Measurements from ENCODE around the gene LRP1-AS.

LRP1-AS gene

GRCh38 chr12:57119294-57120085, 27.9 kb downstream of the LRP1-AS start:
- no peak for DNase-seq (ENCODE audit: low spot score)

GRCh38 chr12:57118711-57119271, 28.6 kb downstream of the LRP1-AS start:
- DNase-seq (ENCODE audit: low spot score) = no peak

- no peak for DNase-seq (ENCODE audit: low spot score)
These were observed 30.7 kb downstream of the LRP1-AS start for GRCh38 chr12:57116580-57117281.

DNA sequence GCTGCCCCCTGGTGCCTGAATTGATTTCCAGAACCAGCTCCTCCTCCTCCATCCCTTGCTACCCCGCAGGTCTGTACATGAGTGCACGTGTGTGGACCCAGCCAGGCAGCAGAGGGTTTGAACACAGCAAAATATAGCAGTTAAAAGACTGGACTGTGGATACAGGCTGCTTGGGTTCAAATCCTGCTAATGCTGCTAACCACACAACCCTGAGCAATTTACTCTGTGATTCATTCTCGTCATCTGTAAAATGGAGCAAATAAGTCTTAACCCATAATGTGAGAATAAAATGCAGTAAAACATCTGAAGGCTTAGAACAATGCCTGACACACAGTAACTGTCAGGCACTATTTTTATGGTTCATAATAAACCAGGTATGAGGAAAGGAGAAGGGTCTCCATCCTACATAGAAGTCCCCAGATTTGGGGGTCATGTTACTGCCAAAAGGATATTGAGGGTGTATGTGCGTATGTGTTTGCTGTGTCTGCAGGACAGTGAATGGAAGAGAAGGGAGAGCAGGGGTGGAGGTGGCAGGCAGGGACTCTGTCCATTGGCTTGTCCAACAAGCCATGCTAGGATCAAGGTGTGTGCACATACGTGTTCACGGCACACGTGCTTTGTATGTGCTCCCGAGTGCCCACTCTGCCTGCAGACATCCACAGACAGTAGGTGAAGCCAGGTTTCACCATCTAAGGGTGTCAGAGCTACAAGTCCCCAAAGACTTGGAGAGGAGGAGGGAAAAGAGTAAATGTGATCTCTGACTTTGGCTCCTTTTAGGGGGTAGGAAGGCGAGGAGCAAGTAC, 34.7 kb downstream of the LRP1-AS start:
- no peak for DNase-seq (ENCODE audit: low spot score)

DNA sequence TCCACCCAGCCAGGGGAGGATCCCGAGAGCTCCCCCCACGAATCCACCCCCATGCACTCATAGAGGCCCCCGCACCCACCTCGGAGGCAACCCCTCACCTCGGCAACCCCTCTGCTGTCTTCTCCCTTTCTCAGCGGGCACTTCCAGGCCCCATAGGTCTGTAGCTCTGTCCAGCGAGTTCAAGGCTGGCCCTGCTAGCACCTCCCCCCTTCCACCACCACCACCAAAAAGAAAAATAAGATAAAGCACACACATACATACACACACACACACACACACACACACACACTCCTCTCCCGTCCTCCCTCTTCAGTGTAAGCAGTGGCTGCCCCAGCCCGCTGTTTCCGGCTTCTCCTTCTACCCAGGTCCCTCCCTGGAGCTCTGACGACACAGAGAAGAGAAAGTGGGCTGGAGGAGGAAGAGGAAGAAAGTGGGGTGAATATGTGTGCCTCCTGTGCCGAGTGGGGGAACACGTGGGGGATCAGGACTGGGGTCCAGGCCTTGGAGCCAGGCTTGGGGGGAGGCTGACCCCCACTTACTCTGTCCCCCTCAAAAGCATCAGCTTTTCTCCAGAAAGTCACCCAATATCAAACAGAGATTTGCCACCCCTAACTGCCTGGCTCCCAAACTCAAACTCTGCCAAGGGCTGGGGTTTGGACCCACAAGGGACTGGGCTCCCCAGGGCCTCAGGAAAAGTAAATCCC, 36.2 kb downstream of the LRP1-AS start, which contains the start of gene STAT6:
TSS of gene STAT6 (minus strand) at position 332 of the 704 bp plus-strand sequence. CDS start 3,084 bp downstream, outside the sequence.
- DNase-seq (ENCODE audit: low spot score) = peak; percentile 91

- peak; percentile 86 for DNase-seq (ENCODE audit: low spot score)
These were observed 37.1 kb downstream of the LRP1-AS start for GRCh38 chr12:57110104-57111030.

DNA sequence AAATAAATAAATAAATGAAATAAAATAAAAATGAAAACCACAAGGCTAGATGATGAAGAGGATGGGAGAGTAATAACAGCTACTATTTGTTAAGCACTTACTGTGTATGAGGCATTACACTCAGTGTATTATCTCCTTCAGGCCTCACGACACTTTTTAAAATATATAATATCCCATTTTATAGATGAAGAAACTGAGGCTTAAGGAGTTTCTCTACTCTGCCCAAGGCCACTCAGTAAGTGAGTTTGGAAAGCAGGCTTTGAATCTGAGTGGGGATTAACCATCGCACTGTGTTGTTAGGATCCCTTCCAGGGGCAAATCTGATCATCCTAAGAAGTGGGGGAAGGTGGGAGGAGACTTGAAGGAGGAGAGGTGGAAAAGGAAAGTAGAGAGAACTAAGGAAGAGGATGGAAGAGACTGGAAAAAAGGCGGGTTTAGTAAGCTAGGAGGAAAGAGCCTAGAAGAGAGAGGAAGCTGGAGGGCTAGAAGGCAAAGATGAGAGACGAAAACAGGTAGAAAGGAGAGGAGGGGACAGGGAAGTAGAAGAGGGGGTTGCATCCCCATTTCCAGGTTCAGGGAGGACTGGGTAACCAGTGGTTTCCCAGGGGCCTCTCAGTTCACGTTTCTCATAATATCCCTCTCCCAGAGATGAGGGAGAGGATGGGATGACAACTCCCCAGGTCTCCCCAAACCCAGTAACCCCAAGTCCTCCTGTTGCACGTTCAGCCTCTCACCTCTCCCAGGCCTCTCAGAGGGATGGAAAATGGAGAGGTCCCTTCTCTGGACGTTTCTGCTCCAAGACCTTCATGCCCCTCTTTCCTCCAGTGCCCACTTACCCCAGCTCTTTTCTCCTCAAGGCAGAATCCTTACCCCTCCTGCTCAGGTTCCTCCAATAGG, 38.0 kb downstream of the LRP1-AS start:
- no peak for DNase-seq (ENCODE audit: low spot score)

DNA sequence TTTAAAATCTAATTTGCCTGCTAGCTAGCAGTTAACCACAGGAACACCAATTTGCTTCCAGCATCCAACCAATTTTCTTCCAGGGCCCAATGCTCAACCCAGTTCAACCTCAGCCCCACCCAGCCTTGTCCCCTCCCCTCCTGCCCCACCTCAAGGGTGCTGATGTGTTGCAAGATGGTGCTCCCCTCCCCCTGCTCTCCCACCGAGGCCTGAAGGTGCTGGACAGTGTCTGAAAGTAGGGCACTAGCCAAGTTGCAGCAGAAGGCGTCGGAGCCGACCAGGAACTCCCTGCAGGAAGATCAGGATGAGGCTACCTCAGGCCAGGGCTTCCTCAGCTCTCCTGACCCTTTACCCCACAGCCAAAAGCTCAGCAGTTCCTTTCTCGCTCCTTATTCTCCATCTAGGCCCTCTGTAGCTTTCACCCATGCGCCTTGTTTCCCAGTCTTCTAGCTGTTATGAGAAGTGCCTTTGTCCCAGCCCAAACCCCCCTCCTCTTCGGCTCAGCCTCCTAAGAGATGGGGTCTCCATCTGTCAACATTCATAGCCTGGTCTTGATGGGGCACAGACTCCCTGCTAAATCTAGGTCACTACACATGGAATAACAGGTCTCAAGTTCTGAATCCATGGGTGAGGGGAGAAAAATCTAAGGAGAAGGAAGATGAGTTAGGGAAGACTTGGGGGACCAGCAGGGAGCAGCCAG, 39.8 kb downstream of the LRP1-AS start:
- DNase-seq (ENCODE audit: low spot score) = no peak

DNA sequence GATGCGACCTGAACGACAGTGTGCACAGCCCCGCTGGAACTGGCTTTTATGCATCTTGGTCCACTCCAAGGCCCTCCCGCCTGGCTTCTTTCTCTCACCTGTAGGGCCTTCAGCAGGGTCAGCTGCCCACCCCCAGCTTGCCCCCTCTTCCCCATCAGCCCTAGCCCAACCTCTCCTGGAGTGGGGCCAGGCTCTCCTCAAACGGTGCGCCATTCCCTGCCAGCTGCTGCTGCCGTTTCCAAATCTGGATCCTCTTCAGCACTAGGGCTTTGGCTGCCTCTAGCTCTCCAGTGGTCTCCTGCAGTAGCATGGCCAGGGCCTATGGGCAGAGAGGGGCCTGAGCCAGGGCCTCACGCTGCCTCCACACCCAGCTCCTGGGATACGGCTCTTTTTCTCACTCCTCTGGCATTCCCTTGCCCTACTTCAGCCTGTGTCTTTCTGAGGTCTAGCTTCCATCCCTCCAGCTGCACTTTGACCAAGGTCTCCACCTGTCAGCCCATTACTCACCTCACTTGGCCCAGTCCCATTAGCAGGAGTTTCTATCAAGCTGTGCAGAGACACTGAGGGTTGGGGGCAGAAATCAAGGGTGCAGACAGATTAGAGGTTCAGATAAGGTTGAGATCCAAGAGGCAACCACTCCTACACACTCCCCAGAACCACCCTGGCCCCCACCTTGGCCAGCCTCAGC, 41.3 kb downstream of the LRP1-AS start:
- no peak for DNase-seq (ENCODE audit: low spot score)

DNA sequence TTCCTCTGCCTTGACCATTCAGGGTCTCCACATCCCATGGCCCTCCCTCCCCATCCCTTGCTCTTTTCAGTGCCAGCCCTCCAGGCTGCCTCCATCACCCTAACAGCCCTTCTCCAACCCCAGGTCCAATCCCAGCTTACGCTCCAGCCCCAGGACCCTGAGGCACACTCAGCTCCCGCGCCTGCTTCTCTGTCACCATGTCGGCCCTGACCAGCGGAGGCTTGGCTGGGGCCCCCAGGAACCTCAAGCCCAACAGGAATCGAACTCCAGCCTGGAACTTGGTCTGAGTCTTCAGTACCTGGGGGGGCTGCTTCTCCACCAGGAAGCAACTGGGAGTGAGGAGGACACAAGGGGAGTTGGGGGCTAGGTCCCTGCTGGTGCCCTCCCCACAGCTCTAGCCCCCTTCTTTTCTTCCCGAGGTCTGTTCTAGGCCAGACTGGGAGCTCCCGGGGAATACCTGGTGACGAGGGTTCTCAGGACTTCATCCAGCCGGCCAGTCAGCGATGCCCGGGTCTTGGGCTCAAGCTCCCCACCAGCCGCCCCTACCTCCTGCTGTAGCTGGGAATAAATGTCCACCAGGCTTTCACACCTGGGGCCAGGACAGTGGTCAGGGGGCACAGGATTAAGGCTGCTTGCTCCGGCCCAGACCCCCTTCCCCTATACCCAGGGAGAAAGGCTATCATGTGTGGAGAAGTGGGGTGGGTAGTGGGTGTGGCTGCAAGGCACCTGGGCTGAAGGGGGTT, 42.2 kb downstream of the LRP1-AS start:
- no peak for DNase-seq (ENCODE audit: low spot score)

GRCh38 chr12:57104292-57104910, 43.0 kb downstream of the LRP1-AS start:
- DNase-seq (ENCODE audit: low spot score) = no peak

GRCh38 chr12:57103856-57104255, 43.6 kb downstream of the LRP1-AS start:
- DNase-seq (ENCODE audit: low spot score) = no peak

- DNase-seq (ENCODE audit: low spot score) = no peak
These were observed 45.3 kb downstream of the LRP1-AS start for GRCh38 chr12:57101892-57102695.

DNA sequence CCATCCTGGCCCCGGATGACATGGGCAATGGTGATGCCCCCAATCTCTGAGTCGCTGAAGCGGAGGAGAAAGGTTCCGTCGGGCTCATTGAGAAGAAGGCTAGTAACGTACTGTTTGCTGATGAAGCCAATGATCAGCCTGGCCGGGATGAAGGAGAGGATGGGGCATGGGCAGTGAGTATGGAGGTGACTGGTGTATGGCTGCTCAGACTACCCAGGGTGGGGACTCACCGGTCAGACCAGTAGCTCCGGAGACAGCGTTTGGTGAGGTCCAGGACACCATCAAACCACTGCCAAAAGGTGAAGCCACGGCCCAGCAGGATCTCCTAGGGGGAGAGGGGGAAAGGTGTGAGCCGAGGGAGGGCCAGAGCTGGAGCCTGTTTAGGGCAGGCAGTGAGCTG, 47.7 kb downstream of the LRP1-AS start:
- DNase-seq (ENCODE audit: low spot score) = no peak

- no peak for DNase-seq (ENCODE audit: low spot score)
These were observed 48.2 kb downstream of the LRP1-AS start for GRCh38 chr12:57099047-57099714.

GRCh38 chr12:57098546-57098945, 48.9 kb downstream of the LRP1-AS start:
- DNase-seq (ENCODE audit: low spot score) = no peak

All from activated CD4-positive, alpha-beta T cell treated with anti-CD3 and anti-CD28 coated beads, Interleukin-2, Interleukin-4, amounts not matched to agents 100 ng/mL and 50 ng/mL, durations not matched to agents 16 hours and 8 hours (primary cell).